ENCODE data around the gene MORC3.

GRCh38 chr21:36354918-36355680, 35.1 kb downstream of the MORC3 start:
- no peak for TF ChIP-seq EZH2phosphoT487 (conservative IDR thresholded peaks at IDR 0.05; ENCODE audit: low read length)
- TF ChIP-seq CTCF (IDR thresholded peaks at IDR 0.05; ENCODE audit: insufficient read depth, low read length, poor library complexity, severe bottlenecking): no peak
